HepG2 (cell line): ENCODE results near the gene DMAP1. TPM values are rescaled to one million over a fixed set of nuclear protein-coding genes. Genes with fewer than 3 reads are reported as not detected.

ENCODE experiments used
- BRD4 ChIP-seq: sonication (generic); formaldehyde crosslinking; IDR thresholded peaks from 2 replicates; pipeline ENCODE4 v1.4.0; 2020; ENCODE audit warnings: missing genetic modification reagents
- CCAR2 ChIP-seq: fragments of 200-400 bp; formaldehyde crosslinking; optimal IDR thresholded peaks from 2 replicates; pipeline ENCODE3; 2018; ENCODE audit warnings: low read depth, mild to moderate bottlenecking, low read length, moderate library complexity
- DNMT3B ChIP-seq: conservative IDR thresholded peaks from 2 replicates; pipeline ENCODE4 v1.6.1; 2016; ENCODE audit warnings: missing biosample characterization, control low read depth
- HMG20B ChIP-seq: conservative IDR thresholded peaks from 2 replicates; pipeline ENCODE4 v1.6.1; 2016; ENCODE audit warnings: missing genetic modification reagents, missing compliant biosample characterization
- HNRNPH1 ChIP-seq: fragments of 200-400 bp; formaldehyde crosslinking; optimal IDR thresholded peaks from 2 replicates; pipeline ENCODE3; 2017; ENCODE audit warnings: mild to moderate bottlenecking, low read depth, low read length
- HOXA5 ChIP-seq: sonication (generic); formaldehyde crosslinking; IDR thresholded peaks from 2 replicates; pipeline ENCODE4 v1.4.0; 2020; ENCODE audit warnings: missing genetic modification reagents
- HOXA7 ChIP-seq: sonication (generic); formaldehyde crosslinking; IDR thresholded peaks from 2 replicates; pipeline ENCODE4 v1.8.1; 2022; ENCODE audit warnings: mild to moderate bottlenecking, missing genetic modification reagents, moderate library complexity
- ISX ChIP-seq: sonication (generic); formaldehyde crosslinking; conservative IDR thresholded peaks from 2 replicates; pipeline ENCODE4 v1.5.0; 2020; ENCODE audit warnings: missing genetic modification reagents
- MED8 ChIP-seq: sonication (generic); formaldehyde crosslinking; IDR thresholded peaks from 2 replicates; pipeline ENCODE4 v1.8.1; 2023; ENCODE audit warnings: mild to moderate bottlenecking, missing genetic modification reagents; ENCODE audit not compliant: insufficient replicate concordance
- PATZ1 ChIP-seq: sonication (generic); formaldehyde crosslinking; IDR thresholded peaks from 2 replicates; pipeline ENCODE4 v1.4.0; 2020; ENCODE audit warnings: missing genetic modification reagents
- PAXIP1 ChIP-seq: sonication (generic); formaldehyde crosslinking; conservative IDR thresholded peaks from 2 replicates; pipeline ENCODE4 v1.4.0; 2020; ENCODE audit warnings: mild to moderate bottlenecking, missing genetic modification reagents, moderate library complexity
- PCBP2 ChIP-seq: fragments of 200-400 bp; formaldehyde crosslinking; optimal IDR thresholded peaks from 2 replicates; pipeline ENCODE3; 2018; ENCODE audit warnings: low read length, low read depth; ENCODE audit not compliant: poor library complexity, severe bottlenecking
- PHF21A ChIP-seq: sonication (generic); formaldehyde crosslinking; IDR thresholded peaks from 2 replicates; pipeline ENCODE4 v1.5.0; 2020; ENCODE audit warnings: mild to moderate bottlenecking, missing genetic modification reagents
- SIN3B ChIP-seq: fragments of 150-350 bp; IDR thresholded peaks from 2 replicates; pipeline ENCODE4 v1.6.1; 2014; ENCODE audit warnings: low read length
- SKI ChIP-seq: fragments of 450-650 bp; IDR thresholded peaks from one replicate; pipeline ENCODE4 v1.6.1; 2018; ENCODE audit warnings: mild to moderate bottlenecking; ENCODE audit not compliant: partially characterized antibody
- SSRP1 ChIP-seq: IDR thresholded peaks from 2 replicates; pipeline ENCODE4 v1.6.1; 2016; ENCODE audit warnings: control low read depth
- STAG1 ChIP-seq: sonication (generic); formaldehyde crosslinking; IDR thresholded peaks from 2 replicates; pipeline ENCODE4 v1.4.0; 2020; ENCODE audit warnings: missing genetic modification reagents
- SUZ12 ChIP-seq: fragments of 150-350 bp; IDR thresholded peaks from 2 replicates; pipeline ENCODE4 v1.6.1; 2014; ENCODE audit warnings: low read depth, low read length
- TBX2 ChIP-seq: sonication (generic); formaldehyde crosslinking; IDR thresholded peaks from 2 replicates; pipeline ENCODE4 v1.5.0; 2020; ENCODE audit warnings: missing genetic modification reagents, mild to moderate bottlenecking, borderline replicate concordance
- ZFY ChIP-seq: sonication (generic); formaldehyde crosslinking; IDR thresholded peaks from 2 replicates; pipeline ENCODE4 v1.4.0; 2020; ENCODE audit warnings: missing genetic modification reagents
- ZFYVE20 ChIP-seq: sonication (generic); formaldehyde crosslinking; IDR thresholded peaks from 2 replicates; pipeline ENCODE4 v1.8.0; 2023; ENCODE audit warnings: low read depth, mild to moderate bottlenecking, moderate library complexity, missing genetic modification reagents, borderline replicate concordance
- ZNF260 ChIP-seq: sonication (generic); formaldehyde crosslinking; IDR thresholded peaks from 2 replicates; pipeline ENCODE4 v1.4.0; 2020; ENCODE audit warnings: missing genetic modification reagents, low read depth, mild to moderate bottlenecking, borderline replicate concordance
- ZNF354B ChIP-seq: sonication (generic); formaldehyde crosslinking; IDR thresholded peaks from 2 replicates; pipeline ENCODE4 v1.8.0; 2022; ENCODE audit warnings: mild to moderate bottlenecking, missing genetic modification reagents
- ZNF432 ChIP-seq: sonication (generic); formaldehyde crosslinking; IDR thresholded peaks from 2 replicates; pipeline ENCODE4 v1.5.0; 2020; ENCODE audit warnings: missing genetic modification reagents, mild to moderate bottlenecking, borderline replicate concordance
- ZNF550 ChIP-seq: sonication (generic); formaldehyde crosslinking; IDR thresholded peaks from 2 replicates; pipeline ENCODE4 v1.4.0; 2020; ENCODE audit warnings: mild to moderate bottlenecking, missing genetic modification reagents, borderline replicate concordance
- polyA plus RNA-seq, 8 experiments: library from polyadenylated mRNA; depleted of rRNA in 3 of 8; stranded (reverse) in 7 of 8; unstranded in 1 of 8; fragments of >200 nt; fragmentation: Illumina TruSeq in 4 of 8; extraction: Trizol in 4 of 8; gene quantifications; 2 replicates each; pipeline versions ENCODE4 v1.2.1 to v1.2.3, GENCODE V29; 2011 to 2016; ENCODE audit warnings: low read depth in 4 of 8, missing spikeins in 1 of 8, mixed read lengths in 1 of 8; ENCODE audit not compliant: insufficient read depth in 1 of 8
- total RNA-seq, 5 experiments: library from RNA; depleted of rRNA; stranded (reverse); fragments of >200 nt; fragmentation: Illumina TruSeq; extraction: Trizol; gene quantifications; 2 replicates each; pipeline ENCODE4 v1.2.3, GENCODE V29; 2016; ENCODE audit warnings: low read depth in 1 of 5
- TF ChIP-seq, protein P1 (sequence below): sonication (generic); formaldehyde crosslinking; IDR thresholded peaks from 2 replicates; pipeline ENCODE4 v1.8.1; 2023; ENCODE audit warnings: mild to moderate bottlenecking, missing genetic modification reagents

The DMAP1 gene
- total and polyA plus RNA-seq, 2 of the 13 experiments (the other 11 are each of a cell fraction or from before 2014, with no cell fraction given) = 17.6 to 32.7 TPM

DNA sequence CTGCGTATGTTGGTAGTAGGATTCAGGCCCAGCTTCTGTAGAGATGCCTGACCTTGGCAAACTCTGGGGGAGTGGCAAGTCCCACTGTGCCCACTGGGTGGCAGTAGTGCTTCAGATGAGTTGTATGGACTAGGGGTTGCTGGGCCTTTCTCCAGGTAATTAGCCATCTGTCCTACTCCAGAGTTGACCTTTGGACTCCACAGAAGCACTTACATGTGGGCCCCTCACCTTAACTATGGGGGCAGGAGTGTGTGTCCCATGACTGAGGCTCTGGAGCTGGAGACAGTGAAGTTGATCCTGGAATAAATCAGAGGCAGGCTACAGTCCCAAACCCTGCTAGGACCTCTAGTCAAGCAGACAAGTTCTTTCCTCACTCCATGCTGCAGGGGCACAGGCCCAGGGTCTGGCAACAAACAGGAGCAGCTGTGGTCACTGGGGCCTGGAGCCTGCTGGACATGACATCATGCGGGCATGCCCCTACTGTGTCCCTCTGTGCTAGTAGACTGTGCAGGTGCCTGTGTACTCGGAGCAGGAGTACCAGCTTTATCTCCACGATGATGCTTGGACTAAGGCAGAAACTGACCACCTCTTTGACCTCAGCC is 4.6 kb downstream of the DMAP1 start (continued):
- TF ChIP-seq PATZ1 (CRISPR knock-in tag) = peak; percentile 77
- TF ChIP-seq HNRNPH1 = no peak
- no peak for TF ChIP-seq MED8 (CRISPR knock-in tag)
- TF ChIP-seq ZNF260 (CRISPR knock-in tag) = no peak
- peak; percentile 65; the same call in 1 of the 2 replicates for TF ChIP-seq PHF21A
- no peak for TF ChIP-seq PCBP2
- 0 out of 2 replicates have a peak, but pooled peaks have one; percentile 32 for TF ChIP-seq TBX2
- no peak for TF ChIP-seq ISX (CRISPR knock-in tag)
- no peak for TF ChIP-seq ZNF432 (CRISPR knock-in tag)
- peak; percentile 63 for TF ChIP-seq PAXIP1 (CRISPR knock-in tag)
- TF ChIP-seq BRD4 (CRISPR knock-in tag) = no peak
- TF ChIP-seq HOXA5 (CRISPR knock-in tag) = 0 out of 2 replicates have a peak, but pooled peaks have one; percentile 55
- TF ChIP-seq ZNF354B (CRISPR knock-in tag) = no peak
- TF ChIP-seq HMG20B (CRISPR knock-in tag) = no peak
- peak; percentile 96 for TF ChIP-seq STAG1 (CRISPR knock-in tag)
- TF ChIP-seq HOXA7 (CRISPR knock-in tag) = no peak
- no peak for TF ChIP-seq SUZ12
- TF ChIP-seq CCAR2 = no peak
- no peak for TF ChIP-seq ZNF550 (CRISPR knock-in tag)
- peak; percentile 78; the same call in 1 of the 2 replicates for TF ChIP-seq SSRP1 (CRISPR knock-in tag)
- TF ChIP-seq ZFYVE20 = no peak
- peak; percentile 55 for TF ChIP-seq ZFY (CRISPR knock-in tag)
- 0 out of 2 replicates have a peak, but pooled peaks have one; percentile 46 for TF ChIP-seq DNMT3B (CRISPR knock-in tag)
- TF ChIP-seq SKI = no peak
- no peak for TF ChIP-seq SIN3B
- TF ChIP-seq, protein P1, sequence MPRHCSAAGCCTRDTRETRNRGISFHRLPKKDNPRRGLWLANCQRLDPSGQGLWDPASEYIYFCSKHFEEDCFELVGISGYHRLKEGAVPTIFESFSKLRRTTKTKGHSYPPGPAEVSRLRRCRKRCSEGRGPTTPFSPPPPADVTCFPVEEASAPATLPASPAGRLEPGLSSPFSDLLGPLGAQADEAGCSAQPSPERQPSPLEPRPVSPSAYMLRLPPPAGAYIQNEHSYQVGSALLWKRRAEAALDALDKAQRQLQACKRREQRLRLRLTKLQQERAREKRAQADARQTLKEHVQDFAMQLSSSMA = 0 out of 2 replicates have a peak, but pooled peaks have one; percentile 41
